ENCODE data around the gene MCAM. TPM values are rescaled to one million over a fixed set of nuclear protein-coding genes. Genes with fewer than 3 reads are reported as not detected.
A peak's percentile ranks its signal among the peaks of the same experiment; 100 is the strongest.

The MCAM gene
- total RNA-seq, 1 donor: 11.2 TPM

- peaks cover 51% of the 10 kb centered on the region for H3K4me1 ChIP-seq (ENCODE audit: insufficient read depth, low read length)
- peak overlapping the region; percentile 80 for H2AFZ ChIP-seq (ENCODE audit: low read length)
- H3K4me3 ChIP-seq (ENCODE audit: insufficient read depth, low read length): peak overlapping the region; percentile 76
- no peaks in the 10 kb centered on the region for H3K9me3 ChIP-seq (ENCODE audit: low read depth, low read length)
- H3K27ac ChIP-seq (ENCODE audit: low read depth, low read length): peak overlapping the region; percentile 81
- H3K4me2 ChIP-seq (ENCODE audit: insufficient read depth, low read length): peak overlapping the region; percentile 82
- TF ChIP-seq CTCF (IDR thresholded peaks at IDR 0.05; ENCODE audit: extremely low read depth, low read depth, low read length): no peak
- H3K27me3 ChIP-seq (ENCODE audit: insufficient read depth, low read length): peaks cover 6% of the 10 kb centered on the region
- DNase-seq (ENCODE audit: insufficient read length, low spot score, missing footprints): peak; percentile 96
- peaks cover 6% of the 10 kb centered on the region for H3K36me3 ChIP-seq (ENCODE audit: insufficient read depth, low read length)
- peaks cover 12% of the 10 kb centered on the region for H4K20me1 ChIP-seq (ENCODE audit: insufficient read depth, low read length)
- peaks cover 28% of the 10 kb centered on the region for H3K79me2 ChIP-seq (ENCODE audit: insufficient read depth, low read length)
Observed at GRCh38 chr11:119337581-119338317, 20.8 kb upstream of the MCAM start.

- H2AFZ ChIP-seq (ENCODE audit: low read length): peak overlapping the region; percentile 80
- peaks cover 51% of the 10 kb centered on the region for H3K4me1 ChIP-seq (ENCODE audit: insufficient read depth, low read length)
- H3K4me2 ChIP-seq (ENCODE audit: insufficient read depth, low read length): peak overlapping the region; percentile 82
- DNase-seq (ENCODE audit: insufficient read length, low spot score, missing footprints): no peak
- H3K27ac ChIP-seq (ENCODE audit: low read depth, low read length): no peak overlapping the region
- peaks cover 28% of the 10 kb centered on the region for H3K79me2 ChIP-seq (ENCODE audit: insufficient read depth, low read length)
- H3K36me3 ChIP-seq (ENCODE audit: insufficient read depth, low read length): peaks cover 6% of the 10 kb centered on the region
- H3K27me3 ChIP-seq (ENCODE audit: insufficient read depth, low read length): peaks cover 6% of the 10 kb centered on the region
- no peak for TF ChIP-seq CTCF (IDR thresholded peaks at IDR 0.05; ENCODE audit: extremely low read depth, low read depth, low read length)
- peaks cover 12% of the 10 kb centered on the region for H4K20me1 ChIP-seq (ENCODE audit: insufficient read depth, low read length)
- H3K4me3 ChIP-seq (ENCODE audit: insufficient read depth, low read length): peak overlapping the region; percentile 76
- H3K9me3 ChIP-seq (ENCODE audit: low read depth, low read length): no peaks in the 10 kb centered on the region
Observed at GRCh38 chr11:119336744-119337469, 20.0 kb upstream of the MCAM start.

- peaks cover 6% of the 10 kb centered on the region for H3K36me3 ChIP-seq (ENCODE audit: insufficient read depth, low read length)
- H3K4me3 ChIP-seq (ENCODE audit: insufficient read depth, low read length): peak overlapping the region; percentile 92
- H3K79me2 ChIP-seq (ENCODE audit: insufficient read depth, low read length): peaks cover 28% of the 10 kb centered on the region
- peaks cover 49% of the 10 kb centered on the region for H3K4me1 ChIP-seq (ENCODE audit: insufficient read depth, low read length)
- H4K20me1 ChIP-seq (ENCODE audit: insufficient read depth, low read length): peaks cover 12% of the 10 kb centered on the region
- peak overlapping the region; percentile 94 for H3K4me2 ChIP-seq (ENCODE audit: insufficient read depth, low read length)
- H3K27ac ChIP-seq (ENCODE audit: low read depth, low read length): no peak overlapping the region
- no peaks in the 10 kb centered on the region for H3K9me3 ChIP-seq (ENCODE audit: low read depth, low read length)
- H3K27me3 ChIP-seq (ENCODE audit: insufficient read depth, low read length): peaks cover 1% of the 10 kb centered on the region
- no peak for TF ChIP-seq CTCF (IDR thresholded peaks at IDR 0.05; ENCODE audit: extremely low read depth, low read depth, low read length)
- no peak overlapping the region for H2AFZ ChIP-seq (ENCODE audit: low read length)
- DNase-seq (ENCODE audit: insufficient read length, low spot score, missing footprints): no peak
Observed at GRCh38 chr11:119335655-119336543, 19.0 kb upstream of the MCAM start.

Data from osteoblast (primary cell).